Measurements from ENCODE around the gene SVOP. TPM values are rescaled to one million over a fixed set of nuclear protein-coding genes. Genes with fewer than 3 reads are reported as not detected.

Gene SVOP
- total RNA-seq, 1 donor from 2014 or later, result not detected

DNA sequence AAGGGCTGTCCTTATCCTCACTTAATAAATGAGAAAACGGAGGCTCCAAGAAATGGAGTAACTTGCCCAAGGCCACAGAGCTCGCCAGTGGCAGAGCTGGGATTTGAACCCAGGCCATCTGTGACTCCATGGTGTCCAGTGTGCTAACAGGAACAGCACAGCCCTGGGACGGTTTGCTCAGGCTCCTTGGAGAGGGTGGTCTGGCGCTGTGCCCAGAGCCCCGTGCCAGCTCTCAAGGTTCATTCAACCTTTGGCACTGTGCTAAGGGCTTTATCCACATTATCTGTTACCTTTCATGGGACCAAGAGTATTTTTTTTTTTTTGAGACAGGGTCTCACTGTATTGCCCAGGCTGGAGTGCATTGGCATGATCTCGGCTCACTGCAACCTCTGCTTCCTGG lies 132.8 kb downstream of the SVOP start:
- Mint-ChIP-seq H3K4me3 (ENCODE audit: unreplicated experiment) (no peak overlapping the region), H3K4me1 (ENCODE audit: low read depth, unreplicated experiment) (no peaks in the 10 kb centered on the region), H3K27ac (ENCODE audit: unreplicated experiment) (no peak overlapping the region), H3K36me3 (ENCODE audit: low read depth, unreplicated experiment) (no peaks in the 10 kb centered on the region), H3K9me3 (ENCODE audit: unreplicated experiment) (peaks cover 9% of the 10 kb centered on the region), H3K27me3 (ENCODE audit: low read depth, unreplicated experiment) (peaks cover 13% of the 10 kb centered on the region)
- DNase-seq (ENCODE audit: low read depth), result no peak
- no peak overlapping the region for H2AFZ ChIP-seq (ENCODE audit: low read depth, low read length)
- no peak overlapping the region for H3K9ac ChIP-seq (ENCODE audit: low read length)
- no peak overlapping the region for H3K4me3 ChIP-seq (ENCODE audit: insufficient read depth, low read depth, low read length)
- H3K27me3 ChIP-seq (ENCODE audit: insufficient read depth, low read length), result no peaks in the 10 kb centered on the region
- no peak for FAIRE-seq
- H3K4me1 ChIP-seq (ENCODE audit: insufficient read depth, low read length), result no peaks in the 10 kb centered on the region
- no peaks in the 10 kb centered on the region for H4K20me1 ChIP-seq (ENCODE audit: insufficient read depth, low read length)
- TF ChIP-seq, protein P1, sequence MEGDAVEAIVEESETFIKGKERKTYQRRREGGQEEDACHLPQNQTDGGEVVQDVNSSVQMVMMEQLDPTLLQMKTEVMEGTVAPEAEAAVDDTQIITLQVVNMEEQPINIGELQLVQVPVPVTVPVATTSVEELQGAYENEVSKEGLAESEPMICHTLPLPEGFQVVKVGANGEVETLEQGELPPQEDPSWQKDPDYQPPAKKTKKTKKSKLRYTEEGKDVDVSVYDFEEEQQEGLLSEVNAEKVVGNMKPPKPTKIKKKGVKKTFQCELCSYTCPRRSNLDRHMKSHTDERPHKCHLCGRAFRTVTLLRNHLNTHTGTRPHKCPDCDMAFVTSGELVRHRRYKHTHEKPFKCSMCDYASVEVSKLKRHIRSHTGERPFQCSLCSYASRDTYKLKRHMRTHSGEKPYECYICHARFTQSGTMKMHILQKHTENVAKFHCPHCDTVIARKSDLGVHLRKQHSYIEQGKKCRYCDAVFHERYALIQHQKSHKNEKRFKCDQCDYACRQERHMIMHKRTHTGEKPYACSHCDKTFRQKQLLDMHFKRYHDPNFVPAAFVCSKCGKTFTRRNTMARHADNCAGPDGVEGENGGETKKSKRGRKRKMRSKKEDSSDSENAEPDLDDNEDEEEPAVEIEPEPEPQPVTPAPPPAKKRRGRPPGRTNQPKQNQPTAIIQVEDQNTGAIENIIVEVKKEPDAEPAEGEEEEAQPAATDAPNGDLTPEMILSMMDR (IDR thresholded peaks at IDR 0.05; ENCODE audit: insufficient read depth, low read depth, low read length), result no peak
- TF ChIP-seq EZH2 (IDR thresholded peaks at IDR 0.05; ENCODE audit: insufficient read depth, low read length), result no peak
- no peak overlapping the region for H3K4me2 ChIP-seq (ENCODE audit: low read length)
- no peak overlapping the region for H3K27ac ChIP-seq (ENCODE audit: low read depth, low read length)
- no peaks in the 10 kb centered on the region for H3K79me2 ChIP-seq (ENCODE audit: insufficient read depth, low read length)
- H3K36me3 ChIP-seq (ENCODE audit: insufficient read depth, low read length), result no peaks in the 10 kb centered on the region
- H3K9me3 ChIP-seq (ENCODE audit: insufficient read depth, low read depth, low read length), result no peaks in the 10 kb centered on the region

DNA sequence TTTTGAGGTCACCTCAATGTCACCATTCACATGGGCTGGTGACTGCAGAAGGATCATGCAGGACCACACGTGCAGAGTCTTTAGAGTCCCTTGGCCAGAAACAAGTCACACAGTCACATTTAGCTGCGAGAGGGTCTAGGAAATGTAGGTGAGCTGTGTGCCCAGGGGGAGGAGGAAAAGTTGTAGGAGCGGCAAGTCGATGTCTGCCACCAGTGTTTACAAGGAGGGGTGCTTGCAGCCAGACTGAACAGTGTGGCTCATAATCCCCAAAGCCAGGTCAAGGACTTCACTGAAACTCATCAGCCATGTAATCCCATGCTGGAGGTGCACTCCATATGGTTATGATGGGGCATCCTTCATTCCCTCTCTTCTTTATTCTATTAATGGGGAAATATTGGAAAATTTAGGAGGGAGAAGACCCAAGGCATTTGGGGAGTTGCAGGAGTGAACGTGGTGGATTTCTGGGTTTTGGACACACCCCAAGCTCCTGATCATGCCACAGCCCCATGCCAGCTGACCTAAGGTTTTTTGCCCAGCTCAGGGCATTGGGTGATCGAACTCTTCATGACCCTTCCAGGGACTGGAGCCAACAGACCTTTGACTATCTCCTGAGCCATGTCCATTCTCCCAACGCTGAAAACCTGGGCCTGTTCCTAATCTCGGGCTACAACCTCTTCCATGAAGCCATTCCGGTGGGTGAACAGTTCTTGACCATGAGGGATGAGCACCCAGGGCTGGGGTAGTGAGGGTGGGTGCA lies 133.8 kb downstream of the SVOP start:
- Histone ChIP-seq H3K36me3 (ENCODE audit: insufficient read depth, low read length) (no peaks in the 10 kb centered on the region), H3K4me3 (ENCODE audit: insufficient read depth, low read depth, low read length) (no peak overlapping the region), H3K27ac (ENCODE audit: low read depth, low read length) (no peak overlapping the region), H3K4me1 (ENCODE audit: insufficient read depth, low read length) (no peaks in the 10 kb centered on the region), H3K9ac (ENCODE audit: low read length) (no peak overlapping the region), H3K27me3 (ENCODE audit: insufficient read depth, low read length) (no peaks in the 10 kb centered on the region), H2AFZ (ENCODE audit: low read depth, low read length) (no peak overlapping the region), H3K4me2 (ENCODE audit: low read length) (no peak overlapping the region), H4K20me1 (ENCODE audit: insufficient read depth, low read length) (no peaks in the 10 kb centered on the region), H3K79me2 (ENCODE audit: insufficient read depth, low read length) (no peaks in the 10 kb centered on the region), H3K9me3 (ENCODE audit: insufficient read depth, low read depth, low read length) (no peaks in the 10 kb centered on the region)
- peaks cover 10% of the 10 kb centered on the region for H3K27me3 Mint-ChIP-seq (ENCODE audit: low read depth, unreplicated experiment)
- no peak overlapping the region for H3K27ac Mint-ChIP-seq (ENCODE audit: unreplicated experiment)
- no peak for DNase-seq (ENCODE audit: low read depth)
- FAIRE-seq, result no peak
- TF ChIP-seq EZH2 (IDR thresholded peaks at IDR 0.05; ENCODE audit: insufficient read depth, low read length), result no peak
- TF ChIP-seq, protein P1 (IDR thresholded peaks at IDR 0.05; ENCODE audit: insufficient read depth, low read depth, low read length), result no peak
- H3K36me3 Mint-ChIP-seq (ENCODE audit: low read depth, unreplicated experiment), result no peaks in the 10 kb centered on the region
- H3K9me3 Mint-ChIP-seq (ENCODE audit: unreplicated experiment), result peaks cover 9% of the 10 kb centered on the region
- H3K4me3 Mint-ChIP-seq (ENCODE audit: unreplicated experiment), result no peak overlapping the region
- no peaks in the 10 kb centered on the region for H3K4me1 Mint-ChIP-seq (ENCODE audit: low read depth, unreplicated experiment)

Measured in astrocyte (in vitro differentiated cells and primary cell).